Liver (tissue), 9 donors: Measurements from ENCODE around the gene TPD52L2. TPM values are rescaled to one million over a fixed set of nuclear protein-coding genes. Genes with fewer than 3 reads are reported as not detected.

Experiments
- DNase-seq: peaks from one replicate; pipeline ENCODE4 v3.0.0-alpha.2; 2017; ENCODE audit warnings: low spot score
- H3K27ac ChIP-seq, 2 donors: one replicate each; pipeline ENCODE4 v1.7.0; 2013; ENCODE audit warnings: inconsistent platforms in 2 of 2, low read length in 2 of 2, control low read depth in 1 of 2, low read depth in 1 of 2, mild to moderate bottlenecking in 1 of 2
- H3K27me3 ChIP-seq, 4 donors: one replicate each; pipeline versions ENCODE4 v1.6.1 to v1.7.0; 2013; ENCODE audit warnings: low read length in 3 of 4, inconsistent platforms in 1 of 4, mild to moderate bottlenecking in 1 of 4, moderate library complexity in 1 of 4; ENCODE audit not compliant: control insufficient read depth in 4 of 4, insufficient read depth in 4 of 4
- H3K36me3 ChIP-seq, 4 donors: one replicate each; pipeline versions ENCODE4 v1.6.1 to v1.7.0; 2013; ENCODE audit warnings: low read length in 3 of 4, mild to moderate bottlenecking in 3 of 4, low read depth in 1 of 4, moderate library complexity in 1 of 4; ENCODE audit not compliant: control insufficient read depth in 4 of 4, insufficient read depth in 3 of 4
- H3K4me1 ChIP-seq, 4 donors: one replicate each; pipeline versions ENCODE4 v1.6.1 to v1.7.0; 2013; ENCODE audit warnings: low read length in 3 of 4, mild to moderate bottlenecking in 3 of 4, moderate library complexity in 1 of 4; ENCODE audit not compliant: control insufficient read depth in 4 of 4, insufficient read depth in 4 of 4
- H3K4me3 ChIP-seq, 3 donors: one replicate each; pipeline versions ENCODE4 v1.6.1 to v1.7.0; 2013; ENCODE audit warnings: low read length in 3 of 3, control low read depth in 1 of 3, low read depth in 1 of 3, mild to moderate bottlenecking in 1 of 3
- H3K9ac ChIP-seq, 2 donors: one replicate each; pipeline ENCODE4 v1.7.0; 2013; ENCODE audit warnings: low read length in 2 of 2, mild to moderate bottlenecking in 2 of 2, moderate library complexity in 2 of 2, control low read depth in 1 of 2, low read depth in 1 of 2
- H3K9me3 ChIP-seq, 4 donors: one replicate each; pipeline versions ENCODE4 v1.6.1 to v1.7.0; 2013; ENCODE audit warnings: low read length in 3 of 4; ENCODE audit not compliant: control insufficient read depth in 4 of 4
- ATF3 ChIP-seq: IDR thresholded peaks from 2 replicates; pipeline ENCODE4 v1.6.1; 2016; ENCODE audit warnings: antibody characterized with exemption
- EGR1 ChIP-seq, 2 donors: IDR thresholded peaks; 2 replicates each; pipeline ENCODE4 v1.6.1; 2016 to 2018; ENCODE audit warnings: antibody characterized with exemption in 2 of 2, low read depth in 2 of 2
- FOXA1 ChIP-seq: IDR thresholded peaks from 2 replicates; pipeline ENCODE4 v1.6.1; 2016; ENCODE audit warnings: antibody characterized with exemption
- FOXA2 ChIP-seq: IDR thresholded peaks from 2 replicates; pipeline ENCODE4 v1.6.1; 2016; ENCODE audit warnings: antibody characterized with exemption
- GABPA ChIP-seq, 2 donors: IDR thresholded peaks in 1 of 2; conservative IDR thresholded peaks in 1 of 2; 2 replicates each; pipeline ENCODE4 v1.6.1; 2016; ENCODE audit warnings: antibody characterized with exemption in 2 of 2, mild to moderate bottlenecking in 1 of 2, moderate library complexity in 1 of 2
- HNF4A ChIP-seq, 2 donors: conservative IDR thresholded peaks; 2 replicates each; pipeline ENCODE4 v1.6.1; 2016; ENCODE audit warnings: antibody characterized with exemption in 2 of 2, mild to moderate bottlenecking in 2 of 2
- HNF4G ChIP-seq: IDR thresholded peaks from 2 replicates; pipeline ENCODE4 v1.6.1; 2016; ENCODE audit warnings: antibody characterized with exemption
- JUND ChIP-seq, 2 donors: IDR thresholded peaks; 2 replicates each; pipeline ENCODE4 v1.6.1; 2016; ENCODE audit warnings: antibody characterized with exemption in 2 of 2
- NR2F2 ChIP-seq: IDR thresholded peaks from 2 replicates; pipeline ENCODE4 v1.6.1; 2016; ENCODE audit warnings: antibody characterized with exemption
- RAD21 ChIP-seq, 2 donors: IDR thresholded peaks; 2 replicates each; pipeline ENCODE4 v1.6.1; 2016; ENCODE audit warnings: antibody characterized with exemption in 2 of 2, mild to moderate bottlenecking in 2 of 2
- REST ChIP-seq: IDR thresholded peaks from 2 replicates; pipeline ENCODE4 v1.6.1; 2016; ENCODE audit warnings: antibody characterized with exemption, mild to moderate bottlenecking
- RXRA ChIP-seq, 2 donors: IDR thresholded peaks; 2 replicates each; pipeline ENCODE4 v1.6.1; 2017 to 2018; ENCODE audit warnings: antibody characterized with exemption in 2 of 2, mild to moderate bottlenecking in 1 of 2
- SP1 ChIP-seq: IDR thresholded peaks from 2 replicates; pipeline ENCODE4 v1.6.1; 2018; ENCODE audit warnings: antibody characterized with exemption, mild to moderate bottlenecking
- TAF1 ChIP-seq: conservative IDR thresholded peaks from 2 replicates; pipeline ENCODE4 v1.6.1; 2016; ENCODE audit warnings: antibody characterized with exemption, mild to moderate bottlenecking
- YY1 ChIP-seq: IDR thresholded peaks from 2 replicates; pipeline ENCODE4 v1.6.1; 2016; ENCODE audit warnings: antibody characterized with exemption, mild to moderate bottlenecking
- WGBS: extraction: QIAGEN DNeasy Blood & Tissue Kit; methylation state at CpG from one replicate; pipeline ENCODE4 v1.1.7; 2013; 5-methylcytosine and 5-hydroxymethylcytosine counted together
- polyA plus RNA-seq, 2 donors: library from polyadenylated mRNA; stranded (reverse) in 1 of 2; unstranded in 1 of 2; fragments of 200-250 nt in 1 of 2; fragments of >200 nt in 1 of 2; fragmentation: Nextera tagmentation in 1 of 2; extraction: Ambion mirVana in 1 of 2; gene quantifications; one replicate each; pipeline versions ENCODE4 v1.2.1 to v1.2.3, GENCODE V29; 2013 to 2015
- total RNA-seq, 2 donors: library from RNA; depleted of rRNA; stranded (reverse); fragments of >200 nt; gene quantifications; one replicate each; pipeline ENCODE4 v1.2.3, GENCODE V29; 2014
- TF ChIP-seq, protein P1 (sequence below): IDR thresholded peaks from 2 replicates; pipeline ENCODE4 v1.6.1; 2016; ENCODE audit warnings: antibody characterized with exemption
- TF ChIP-seq, protein P2 (sequence below): IDR thresholded peaks from 2 replicates; pipeline ENCODE4 v1.6.1; 2016; ENCODE audit warnings: antibody characterized with exemption
- TF ChIP-seq, protein P3 (sequence below): fragments of 150-350 bp; IDR thresholded peaks from 2 replicates; pipeline ENCODE4 v1.5.1; 2017; ENCODE audit warnings: improper control_type of control experiment, low read depth, low read length; ENCODE audit not compliant: missing input control
- donor health status: healthy.
- donor health status: healthy.
- donor health status: healthy.
- donor health status: healthy.
- donor health status: healthy.

TPD52L2 gene
- total and polyA plus RNA-seq, 4 donors = 12.3 to 33.0 (median 28.2) TPM

DNA sequence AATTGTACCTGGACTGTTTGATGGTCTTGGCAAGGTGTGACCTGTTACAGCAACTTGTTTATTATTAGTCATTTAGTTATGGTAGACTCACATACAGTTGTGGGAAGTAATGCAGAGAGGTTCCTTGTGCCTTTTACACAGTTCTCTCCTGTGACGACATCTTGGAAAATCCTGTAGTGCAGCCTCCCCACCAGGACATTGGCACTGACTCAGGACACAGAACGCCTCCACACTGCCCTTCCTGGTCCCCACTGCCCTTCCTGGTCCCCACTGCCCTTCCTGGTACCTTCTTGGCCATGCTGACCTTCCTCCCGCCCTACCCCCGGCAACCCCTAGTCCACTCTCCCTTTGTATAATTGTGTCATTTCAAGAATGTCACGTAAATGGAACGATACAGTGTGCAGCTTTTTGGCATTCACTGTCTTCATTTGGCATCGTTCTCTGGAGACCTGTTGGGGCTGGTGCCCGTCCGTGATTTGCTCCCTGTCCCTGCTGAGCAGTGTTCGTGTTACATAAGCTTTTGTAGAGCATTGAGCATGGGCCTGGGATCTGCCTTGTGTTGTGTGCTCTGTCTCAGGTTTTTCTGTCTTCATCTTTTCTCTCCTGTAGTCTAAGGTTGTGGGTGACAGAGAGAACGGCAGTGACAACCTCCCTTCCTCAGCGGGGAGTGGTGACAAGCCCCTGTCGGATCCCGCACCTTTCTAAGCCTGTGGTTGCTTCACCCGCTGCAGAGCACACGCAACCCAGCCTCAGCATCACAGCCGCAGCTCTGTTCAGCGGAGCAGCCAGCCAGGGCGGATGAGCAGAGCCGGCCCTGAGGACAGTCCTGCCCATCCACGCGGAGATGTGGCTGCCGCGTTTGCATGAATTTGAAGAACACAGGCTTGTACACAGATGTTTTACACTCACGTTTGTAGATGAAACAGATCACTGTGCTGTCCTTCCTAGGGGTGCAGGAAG lies 24.5 kb downstream of the TPD52L2 start:
- no peak overlapping the region for H3K27ac ChIP-seq
- no peak for DNase-seq
- H3K9ac ChIP-seq = no peak overlapping the region
- WGBS = 89% methylated on average over 25 of the region's 25 CpGs
- TF ChIP-seq GABPA (IDR thresholded peaks at IDR 0.05 in 1 of 2, conservative IDR thresholded peaks at IDR 0.05 in 1 of 2) (no peak), RXRA (IDR thresholded peaks at IDR 0.05) (no peak), ATF3 (no peak), RAD21 (IDR thresholded peaks at IDR 0.05) (no peak), SP1 (no peak), HNF4G (no peak), JUND (IDR thresholded peaks at IDR 0.05) (no peak), YY1 (no peak), FOXA2 (no peak), HNF4A (conservative IDR thresholded peaks at IDR 0.05) (no peak), EGR1 (IDR thresholded peaks at IDR 0.05; ENCODE audit: low read depth in 2 of 2) (no peak), FOXA1 (no peak), REST (no peak), TAF1 (no peak), NR2F2 (no peak)
- TF ChIP-seq, protein P1, sequence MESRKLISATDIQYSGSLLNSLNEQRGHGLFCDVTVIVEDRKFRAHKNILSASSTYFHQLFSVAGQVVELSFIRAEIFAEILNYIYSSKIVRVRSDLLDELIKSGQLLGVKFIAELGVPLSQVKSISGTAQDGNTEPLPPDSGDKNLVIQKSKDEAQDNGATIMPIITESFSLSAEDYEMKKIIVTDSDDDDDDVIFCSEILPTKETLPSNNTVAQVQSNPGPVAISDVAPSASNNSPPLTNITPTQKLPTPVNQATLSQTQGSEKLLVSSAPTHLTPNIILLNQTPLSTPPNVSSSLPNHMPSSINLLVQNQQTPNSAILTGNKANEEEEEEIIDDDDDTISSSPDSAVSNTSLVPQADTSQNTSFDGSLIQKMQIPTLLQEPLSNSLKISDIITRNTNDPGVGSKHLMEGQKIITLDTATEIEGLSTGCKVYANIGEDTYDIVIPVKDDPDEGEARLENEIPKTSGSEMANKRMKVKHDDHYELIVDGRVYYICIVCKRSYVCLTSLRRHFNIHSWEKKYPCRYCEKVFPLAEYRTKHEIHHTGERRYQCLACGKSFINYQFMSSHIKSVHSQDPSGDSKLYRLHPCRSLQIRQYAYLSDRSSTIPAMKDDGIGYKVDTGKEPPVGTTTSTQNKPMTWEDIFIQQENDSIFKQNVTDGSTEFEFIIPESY = no peak
- TF ChIP-seq, protein P2, sequence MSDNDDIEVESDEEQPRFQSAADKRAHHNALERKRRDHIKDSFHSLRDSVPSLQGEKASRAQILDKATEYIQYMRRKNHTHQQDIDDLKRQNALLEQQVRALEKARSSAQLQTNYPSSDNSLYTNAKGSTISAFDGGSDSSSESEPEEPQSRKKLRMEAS = no peak
- H3K36me3 ChIP-seq = peaks cover 8 to 49% (median 20%) of the 10 kb centered on the region in 4 donors
- peaks cover 0 to 13% (median 5%) of the 10 kb centered on the region in 4 donors for H3K4me1 ChIP-seq
- no peaks in the 10 kb centered on the region for H3K9me3 ChIP-seq
- no peak overlapping the region for H3K4me3 ChIP-seq
- no peaks in the 10 kb centered on the region for H3K27me3 ChIP-seq

DNA sequence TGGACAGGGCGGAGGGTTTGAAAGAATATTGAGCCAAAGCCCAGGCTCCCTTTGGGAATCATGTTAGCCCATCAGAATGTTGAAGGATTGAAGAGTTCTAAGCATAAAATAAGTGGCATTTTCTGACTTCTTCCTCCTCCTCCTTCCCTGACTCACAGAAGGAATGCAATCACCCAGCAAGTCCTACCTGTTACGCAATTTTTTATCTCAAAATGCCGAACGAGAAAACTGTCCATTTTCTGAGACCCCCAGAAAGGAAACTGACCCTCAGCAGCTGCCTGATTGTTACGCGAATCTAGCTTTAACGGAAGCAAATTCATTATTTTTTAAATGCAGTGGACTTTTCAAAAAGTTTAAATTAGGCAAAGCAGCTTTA lies 25.1 kb downstream of the TPD52L2 start:
- DNase-seq = no peak
- H3K27me3 ChIP-seq = no peaks in the 10 kb centered on the region
- H3K4me1 ChIP-seq = peaks cover 0 to 10% (median 4%) of the 10 kb centered on the region in 4 donors
- no peak overlapping the region for H3K27ac ChIP-seq
- no peak overlapping the region for H3K9ac ChIP-seq
- TF ChIP-seq HNF4A (conservative IDR thresholded peaks at IDR 0.05) = no peak
- no peak for TF ChIP-seq GABPA (IDR thresholded peaks at IDR 0.05 in 1 of 2, conservative IDR thresholded peaks at IDR 0.05 in 1 of 2)
- TF ChIP-seq, protein P2 = no peak
- no peak for TF ChIP-seq HNF4G
- TF ChIP-seq ATF3 = no peak
- TF ChIP-seq FOXA1 = no peak
- TF ChIP-seq FOXA2 = no peak
- no peak for TF ChIP-seq NR2F2
- TF ChIP-seq, protein P3, sequence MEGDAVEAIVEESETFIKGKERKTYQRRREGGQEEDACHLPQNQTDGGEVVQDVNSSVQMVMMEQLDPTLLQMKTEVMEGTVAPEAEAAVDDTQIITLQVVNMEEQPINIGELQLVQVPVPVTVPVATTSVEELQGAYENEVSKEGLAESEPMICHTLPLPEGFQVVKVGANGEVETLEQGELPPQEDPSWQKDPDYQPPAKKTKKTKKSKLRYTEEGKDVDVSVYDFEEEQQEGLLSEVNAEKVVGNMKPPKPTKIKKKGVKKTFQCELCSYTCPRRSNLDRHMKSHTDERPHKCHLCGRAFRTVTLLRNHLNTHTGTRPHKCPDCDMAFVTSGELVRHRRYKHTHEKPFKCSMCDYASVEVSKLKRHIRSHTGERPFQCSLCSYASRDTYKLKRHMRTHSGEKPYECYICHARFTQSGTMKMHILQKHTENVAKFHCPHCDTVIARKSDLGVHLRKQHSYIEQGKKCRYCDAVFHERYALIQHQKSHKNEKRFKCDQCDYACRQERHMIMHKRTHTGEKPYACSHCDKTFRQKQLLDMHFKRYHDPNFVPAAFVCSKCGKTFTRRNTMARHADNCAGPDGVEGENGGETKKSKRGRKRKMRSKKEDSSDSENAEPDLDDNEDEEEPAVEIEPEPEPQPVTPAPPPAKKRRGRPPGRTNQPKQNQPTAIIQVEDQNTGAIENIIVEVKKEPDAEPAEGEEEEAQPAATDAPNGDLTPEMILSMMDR = no peak
- TF ChIP-seq RXRA (IDR thresholded peaks at IDR 0.05) = no peak
- no peak for TF ChIP-seq TAF1
- TF ChIP-seq YY1 = no peak
- no peak for TF ChIP-seq JUND (IDR thresholded peaks at IDR 0.05)
- no peaks in the 10 kb centered on the region for H3K9me3 ChIP-seq
- 86% methylated on average over 7 of the region's 7 CpGs for WGBS
- H3K4me3 ChIP-seq = no peak overlapping the region
- H3K36me3 ChIP-seq = peaks cover 8 to 46% (median 20%) of the 10 kb centered on the region in 4 donors
